ENCODE results near the gene ISCA1.

ISCA1 gene

GRCh38 chr9:86238861-86239770, 43.2 kb downstream of the ISCA1 start:
- no peak for DNase-seq (ENCODE audit: extremely low read depth, low read depth)

GRCh38 chr9:86230858-86231257, 51.5 kb downstream of the ISCA1 start:
- no peak for DNase-seq (ENCODE audit: extremely low read depth, low read depth)
- TF ChIP-seq CTCF (IDR thresholded peaks at IDR 0.05; ENCODE audit: low read depth, low read length) = no peak

More at GRCh38 chr9:86238861-86239770, 43.2 kb downstream of the ISCA1 start:
- TF ChIP-seq CTCF (IDR thresholded peaks at IDR 0.05; ENCODE audit: low read depth, low read length) = no peak; the same call in 1 of the 2 replicates

GRCh38 chr9:86222667-86223066, 59.7 kb downstream of the ISCA1 start:
- TF ChIP-seq CTCF (IDR thresholded peaks at IDR 0.05; ENCODE audit: low read depth, low read length) = no peak
- DNase-seq (ENCODE audit: extremely low read depth, low read depth) = no peak

- DNase-seq (ENCODE audit: extremely low read depth, low read depth) = no peak
- TF ChIP-seq CTCF (IDR thresholded peaks at IDR 0.05; ENCODE audit: low read depth, low read length) = no peak
These were observed 62.7 kb downstream of the ISCA1 start for GRCh38 chr9:86219606-86220005.

GRCh38 chr9:86217076-86217755, 65.1 kb downstream of the ISCA1 start:
- no peak for TF ChIP-seq CTCF (IDR thresholded peaks at IDR 0.05; ENCODE audit: low read depth, low read length)
- no peak for DNase-seq (ENCODE audit: extremely low read depth, low read depth)

Measured in AG09319 (cell line).